Uterus (tissue), 4 donors: ENCODE measurements around the gene TMEM209. TPM values are rescaled to one million over a fixed set of nuclear protein-coding genes. Genes with fewer than 3 reads are reported as not detected.

Experiments
- DNase-seq, 2 donors: peaks; one replicate each; pipeline ENCODE4 v3.0.0-alpha.2; 2019 to 2020
- H3K27ac ChIP-seq, 2 donors: fragments of 200-600 bp; sonication (generic); 1 replicate in 1 of 2; 2 replicates in 1 of 2; pipeline ENCODE4 v1.5.1; 2016 to 2018
- H3K27me3 ChIP-seq, 2 donors: fragments of 200-600 bp; sonication (generic); one replicate each; pipeline ENCODE4 v1.5.1; 2018 to 2019; ENCODE audit warnings: control low read depth in 1 of 2
- H3K36me3 ChIP-seq, 2 donors: fragments of 200-600 bp; sonication (generic); one replicate each; pipeline ENCODE4 v1.5.1; 2019; ENCODE audit warnings: control low read depth in 1 of 2
- H3K4me1 ChIP-seq, 2 donors: fragments of 200-600 bp; sonication (generic); one replicate each; pipeline ENCODE4 v1.5.1; 2018 to 2019; ENCODE audit warnings: control low read depth in 1 of 2
- H3K4me3 ChIP-seq, 2 donors: fragments of 200-600 bp; sonication (generic); 1 replicate in 1 of 2; 2 replicates in 1 of 2; pipeline ENCODE4 v1.5.1; 2018 to 2019; ENCODE audit warnings: mild to moderate bottlenecking in 1 of 2
- H3K9me3 ChIP-seq, 2 donors: fragments of 200-600 bp; sonication (generic); one replicate each; pipeline ENCODE4 v1.5.1; 2019; ENCODE audit warnings: control low read depth in 1 of 2
- CTCF ChIP-seq, 4 experiments: fragments of 200-600 bp in 2 of 4; fragments of 450-650 bp in 2 of 4; sonication (generic) in 2 of 4; IDR thresholded peaks; one replicate each; pipeline ENCODE4 v1.5.1; 2016 to 2019; ENCODE audit warnings: antibody characterized with exemption in 4 of 4, mild to moderate bottlenecking in 2 of 4, moderate library complexity in 1 of 4
- POLR2A ChIP-seq, 2 donors: fragments of 450-650 bp; IDR thresholded peaks; one replicate each; pipeline ENCODE4 v1.6.1; 2016; ENCODE audit warnings: antibody characterized with exemption in 2 of 2, mild to moderate bottlenecking in 1 of 2, moderate library complexity in 1 of 2
- intact Hi-C: fragments of 100-400 bp; cut with DNase I; formaldehyde crosslinking; loops from one replicate; pipeline ENCODE4 v1.15.1; 2023; ENCODE audit warnings: low total_unique reads
- total RNA-seq, 4 donors: library from RNA; depleted of rRNA in 3 of 4; stranded (reverse); fragments of >200 nt in 3 of 4; gene quantifications; one replicate each; pipeline versions ENCODE4 v1.1.0 to v1.2.4, GENCODE V29; 2014 to 2023
- donor health status: DM: yes; HTN: yes; CAD: no.

The TMEM209 gene
- total RNA-seq, 4 donors from 2014 or later, result 7.4 to 22.6 (median 19.4) TPM

DNA sequence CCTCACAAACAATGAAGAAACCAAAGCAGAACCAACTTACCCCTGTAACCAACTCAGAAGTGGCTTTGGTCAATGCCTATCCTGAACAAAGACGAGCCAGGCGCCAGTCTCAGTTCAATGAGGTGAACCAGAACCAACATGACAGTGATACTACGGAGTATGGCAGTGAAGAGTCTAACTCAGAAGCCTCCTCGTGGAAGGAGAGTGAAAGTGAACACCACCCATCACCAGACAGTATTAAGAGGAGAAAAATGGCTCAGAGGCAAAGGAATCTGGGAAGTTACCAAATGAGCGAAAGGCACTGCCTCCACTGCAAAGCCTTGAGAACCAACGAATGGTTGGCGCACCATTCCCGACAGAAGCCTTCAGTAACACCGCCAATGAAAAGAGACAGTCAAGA is 10.8 kb upstream of the TMEM209 start:
- TF ChIP-seq POLR2A (IDR thresholded peaks at IDR 0.05), result no peak
- no peak for TF ChIP-seq CTCF (IDR thresholded peaks at IDR 0.05)
- Histone ChIP-seq H3K4me1 (no peaks in the 10 kb centered on the region), H3K9me3 (no peaks in the 10 kb centered on the region), H3K4me3 (no peak overlapping the region), H3K27me3 (no peaks in the 10 kb centered on the region), H3K27ac (no peak overlapping the region), H3K36me3 (no peaks in the 10 kb centered on the region)
- intact Hi-C loops, result no loop called here
- DNase-seq, result no peak

GRCh38 chr7:130213828-130214227 is 8.6 kb upstream of the TMEM209 start:
- TF ChIP-seq POLR2A (IDR thresholded peaks at IDR 0.05), result no peak
- TF ChIP-seq CTCF (IDR thresholded peaks at IDR 0.05), result no peak
- intact Hi-C loops, result no loop called here
- DNase-seq, result no peak

DNA sequence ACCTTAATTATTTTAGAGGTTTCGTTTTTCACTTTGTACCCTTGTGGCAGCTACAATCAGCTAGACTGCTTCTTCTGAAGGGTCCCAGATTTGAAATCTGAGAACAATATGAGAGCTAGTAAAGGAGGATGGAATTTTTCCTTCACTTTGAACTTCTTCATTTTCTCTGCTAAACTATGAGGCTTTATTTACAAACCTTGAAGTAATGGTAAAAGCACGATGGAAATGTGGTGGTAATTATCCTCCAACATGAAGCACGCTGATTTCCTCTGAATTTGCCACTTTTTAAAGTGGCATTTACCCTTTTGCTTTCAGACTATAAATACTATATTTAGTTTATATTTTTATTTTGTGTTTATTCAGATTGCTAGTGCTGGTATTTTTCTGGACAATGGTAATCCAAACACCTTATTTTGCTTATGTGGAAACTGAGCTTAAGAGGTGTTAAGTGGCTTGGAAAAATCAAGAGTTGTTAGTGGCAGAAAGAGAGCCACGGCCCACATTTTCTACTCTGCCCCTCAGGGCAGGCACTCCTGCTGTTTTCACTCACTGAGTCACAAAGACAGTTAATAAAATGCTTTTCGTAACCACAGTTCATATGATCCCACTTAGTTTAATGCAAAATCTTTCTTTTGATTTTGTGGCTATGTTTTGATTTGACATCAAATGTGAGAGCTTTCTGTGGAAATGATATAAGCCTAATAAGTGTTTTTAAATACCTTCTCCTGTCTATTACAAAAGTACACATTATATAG is 5.2 kb upstream of the TMEM209 start:
- Histone ChIP-seq H3K4me1 (no peaks in the 10 kb centered on the region), H3K27ac (no peak overlapping the region), H3K4me3 (no peak overlapping the region), H3K27me3 (no peaks in the 10 kb centered on the region), H3K9me3 (no peaks in the 10 kb centered on the region), H3K36me3 (no peaks in the 10 kb centered on the region)
- TF ChIP-seq POLR2A (IDR thresholded peaks at IDR 0.05), result no peak
- no peak for TF ChIP-seq CTCF (IDR thresholded peaks at IDR 0.05)
- intact Hi-C loops, result no loop called here
- no peak for DNase-seq

More at GRCh38 chr7:130213828-130214227, 8.6 kb upstream of the TMEM209 start:
- Histone ChIP-seq H3K27ac (no peak overlapping the region), H3K9me3 (no peaks in the 10 kb centered on the region), H3K27me3 (no peaks in the 10 kb centered on the region), H3K36me3 (no peaks in the 10 kb centered on the region), H3K4me1 (no peaks in the 10 kb centered on the region), H3K4me3 (no peak overlapping the region)

- H3K27me3 ChIP-seq, result no peaks in the 10 kb centered on the region
- no peak overlapping the region for H3K4me3 ChIP-seq
- H3K4me1 ChIP-seq, result no peaks in the 10 kb centered on the region
- no peaks in the 10 kb centered on the region for H3K9me3 ChIP-seq
- TF ChIP-seq CTCF (IDR thresholded peaks at IDR 0.05), result no peak
- TF ChIP-seq POLR2A (IDR thresholded peaks at IDR 0.05), result no peak
- DNase-seq, result no peak
- no peak overlapping the region for H3K27ac ChIP-seq
- intact Hi-C loops, result no loop called here
- H3K36me3 ChIP-seq, result no peaks in the 10 kb centered on the region
Measured at GRCh38 chr7:130208516-130208915, 3.3 kb upstream of the TMEM209 start.

- TF ChIP-seq CTCF (IDR thresholded peaks at IDR 0.05) (no peak), POLR2A (IDR thresholded peaks at IDR 0.05) (no peak)
- intact Hi-C loops, result no loop called here
- no peak for DNase-seq
- H3K4me3 ChIP-seq, result no peak within 1 kb of the TSS
- H3K27ac ChIP-seq, result no peak within 1 kb of the TSS
- H3K9me3 ChIP-seq, result no peaks in the 10 kb centered on the region
- no peaks in the 10 kb centered on the region for H3K4me1 ChIP-seq
- no peaks in the 10 kb centered on the region for H3K27me3 ChIP-seq
- no peaks in the 10 kb centered on the region for H3K36me3 ChIP-seq
Measured at GRCh38 chr7:130207642-130208041, 2.4 kb upstream of the TMEM209 start, which contains the start of gene SSMEM1. Gene SSMEM1, plus strand, starts transcription at chr7:130207860. Its CDS starts 51 bp downstream, at chr7:130207911.
